HG03457 (cell line): Measurements from ENCODE around the gene SH3BP5L.
"Not testable (repeated sequence)": the region's sequence is repeated elsewhere in the genome, so short reads cannot be mapped to it uniquely, and the experiment has no call there.

Experiments
- ATAC-seq: cut with Tn5 transposase; IDR thresholded peaks from one replicate; pipeline ENCODE4 v1.9.1; 2021; ENCODE audit warnings: moderate number of reproducible peaks; ENCODE audit not compliant: unreplicated experiment

SH3BP5L gene

DNA sequence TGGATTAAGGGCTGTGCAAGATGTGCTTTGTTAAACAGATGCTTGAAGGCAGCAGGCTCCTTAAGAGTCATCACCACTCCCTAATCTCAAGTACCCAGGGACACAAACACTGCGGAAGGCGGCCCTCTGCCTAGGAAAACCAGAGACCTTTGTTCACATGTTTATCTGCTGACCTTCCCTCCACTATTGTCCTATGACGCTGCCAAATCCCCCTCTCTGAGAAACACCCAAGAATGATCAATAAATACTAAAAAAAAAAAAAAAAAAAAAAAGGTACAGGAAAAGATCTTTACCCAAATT, 5.0 kb upstream of the SH3BP5L start:
- not testable (repeated sequence) for ATAC-seq

GRCh38 chr1:248828845-248829244, 3.1 kb upstream of the SH3BP5L start:
- ATAC-seq: no peak

- peak; percentile 1 for ATAC-seq
Observed at GRCh38 chr1:248825573-248825908, 174 bp downstream of the SH3BP5L start.

- no peak for ATAC-seq
Observed at GRCh38 chr1:248825136-248825535, 579 bp downstream of the SH3BP5L start.

GRCh38 chr1:248824701-248825100, 1.0 kb downstream of the SH3BP5L start:
- no peak for ATAC-seq

- no peak for ATAC-seq
Observed at GRCh38 chr1:248824301-248824700, 1.4 kb downstream of the SH3BP5L start.

DNA sequence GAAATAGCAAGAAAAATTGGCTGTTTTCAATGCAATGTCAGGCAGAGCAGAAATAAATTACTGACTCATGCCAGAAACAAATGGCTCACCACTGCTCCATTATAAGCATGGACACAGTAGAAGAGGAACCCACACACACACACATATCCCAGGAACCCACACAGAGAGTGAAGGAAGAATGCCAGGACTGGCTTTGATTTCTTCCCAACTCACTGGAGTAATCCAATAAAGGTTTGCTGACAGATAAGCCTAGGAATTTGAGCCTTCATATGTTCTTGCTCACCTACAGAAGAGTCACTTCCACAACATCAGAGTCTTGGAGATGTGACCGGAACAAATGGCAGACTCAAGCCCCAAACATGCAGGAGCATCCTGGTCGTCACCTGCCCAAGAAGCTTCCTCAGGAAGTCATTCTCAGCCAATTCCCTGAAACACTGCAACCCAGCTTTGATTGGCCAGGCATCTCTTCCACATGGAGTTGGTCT, 2.2 kb downstream of the SH3BP5L start:
- no peak for ATAC-seq

DNA sequence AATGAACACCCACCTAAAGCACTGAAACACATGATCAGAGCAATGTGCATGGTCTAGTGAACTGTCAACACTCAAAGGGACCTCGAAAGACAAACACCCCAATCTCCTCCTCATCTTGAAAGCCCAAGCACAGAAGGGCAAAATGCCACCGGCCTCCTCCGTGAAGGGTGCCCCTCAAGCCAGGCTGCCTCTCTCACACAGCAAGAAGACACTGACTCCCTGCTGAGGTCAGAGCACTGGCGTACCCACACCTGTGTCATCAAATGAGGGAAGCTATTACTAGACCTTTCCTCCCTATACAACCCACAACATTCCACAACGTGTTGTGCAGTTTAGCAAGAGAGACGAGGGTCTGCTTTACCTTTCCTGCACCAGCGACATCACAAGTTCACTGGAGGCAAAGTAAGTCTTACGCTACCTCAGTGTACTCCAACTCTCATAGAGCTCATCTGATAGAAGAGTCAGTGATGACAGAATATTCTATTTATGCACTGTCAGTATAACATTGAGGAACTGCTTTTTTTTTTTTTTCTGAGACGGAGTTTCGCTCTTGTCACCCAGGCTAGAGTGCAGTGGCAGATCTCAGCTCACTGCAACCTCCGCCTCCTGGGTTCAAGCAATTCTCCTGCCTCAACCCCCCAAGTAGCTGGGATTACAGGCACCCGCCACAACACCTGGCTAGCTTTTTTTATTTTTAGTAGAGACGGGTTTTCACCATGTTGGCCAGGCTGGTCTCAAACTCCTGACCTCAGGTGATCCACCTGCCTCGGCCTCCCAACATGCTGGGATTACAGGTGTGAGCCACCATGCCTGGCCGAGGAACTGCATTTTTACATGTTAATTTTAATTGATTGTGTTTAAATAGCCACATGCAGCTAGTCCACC, 3.3 kb downstream of the SH3BP5L start:
- no peak for ATAC-seq

- ATAC-seq: no peak
Observed at GRCh38 chr1:248821641-248822040, 4.1 kb downstream of the SH3BP5L start.

GRCh38 chr1:248821101-248821500, 4.6 kb downstream of the SH3BP5L start:
- ATAC-seq: no peak

GRCh38 chr1:248820041-248820585, 5.6 kb downstream of the SH3BP5L start:
- no peak for ATAC-seq

DNA sequence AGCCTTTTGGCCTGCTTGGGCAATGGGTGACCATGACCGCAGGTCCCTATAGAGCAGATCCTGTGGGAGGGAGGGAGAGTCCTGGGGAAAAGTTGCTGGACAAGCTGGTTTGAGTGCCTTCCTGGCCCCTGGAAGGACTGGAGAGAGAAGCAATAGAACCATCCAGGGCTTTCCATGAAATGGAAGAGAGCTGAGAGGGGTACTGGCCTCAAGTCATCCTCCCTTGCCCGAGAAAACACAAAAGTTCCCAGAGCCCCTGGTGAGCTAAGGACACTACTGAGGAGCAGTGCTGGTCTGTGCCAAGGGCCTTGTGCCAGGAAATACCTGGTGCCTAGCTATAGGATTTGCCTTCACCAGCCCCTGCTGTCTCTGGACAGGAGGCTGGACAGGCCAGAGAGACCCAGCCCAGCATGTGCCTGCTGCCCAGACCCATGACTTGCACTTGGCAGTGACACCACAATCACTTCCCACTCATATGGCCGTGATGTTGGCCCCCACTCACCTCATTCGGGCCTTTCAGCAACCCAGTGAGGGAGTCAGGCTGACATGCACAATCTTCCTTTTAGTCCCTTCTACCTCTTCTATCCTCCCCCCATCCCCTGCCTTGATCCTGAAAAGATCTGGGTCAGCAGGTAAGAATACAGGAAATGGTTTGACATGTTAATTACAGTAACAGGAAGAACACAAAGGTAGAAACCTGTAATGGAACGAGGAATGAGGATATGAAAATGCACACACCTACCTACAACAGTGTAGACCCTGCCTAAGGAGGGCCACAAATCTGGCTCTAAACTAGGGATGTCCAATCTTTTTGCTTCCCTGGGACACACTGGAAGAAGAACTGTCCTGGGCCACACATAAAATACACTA, 7.0 kb downstream of the SH3BP5L start:
- no peak for ATAC-seq

- no peak for ATAC-seq
Observed at GRCh38 chr1:248817065-248817464, 8.7 kb downstream of the SH3BP5L start.

DNA sequence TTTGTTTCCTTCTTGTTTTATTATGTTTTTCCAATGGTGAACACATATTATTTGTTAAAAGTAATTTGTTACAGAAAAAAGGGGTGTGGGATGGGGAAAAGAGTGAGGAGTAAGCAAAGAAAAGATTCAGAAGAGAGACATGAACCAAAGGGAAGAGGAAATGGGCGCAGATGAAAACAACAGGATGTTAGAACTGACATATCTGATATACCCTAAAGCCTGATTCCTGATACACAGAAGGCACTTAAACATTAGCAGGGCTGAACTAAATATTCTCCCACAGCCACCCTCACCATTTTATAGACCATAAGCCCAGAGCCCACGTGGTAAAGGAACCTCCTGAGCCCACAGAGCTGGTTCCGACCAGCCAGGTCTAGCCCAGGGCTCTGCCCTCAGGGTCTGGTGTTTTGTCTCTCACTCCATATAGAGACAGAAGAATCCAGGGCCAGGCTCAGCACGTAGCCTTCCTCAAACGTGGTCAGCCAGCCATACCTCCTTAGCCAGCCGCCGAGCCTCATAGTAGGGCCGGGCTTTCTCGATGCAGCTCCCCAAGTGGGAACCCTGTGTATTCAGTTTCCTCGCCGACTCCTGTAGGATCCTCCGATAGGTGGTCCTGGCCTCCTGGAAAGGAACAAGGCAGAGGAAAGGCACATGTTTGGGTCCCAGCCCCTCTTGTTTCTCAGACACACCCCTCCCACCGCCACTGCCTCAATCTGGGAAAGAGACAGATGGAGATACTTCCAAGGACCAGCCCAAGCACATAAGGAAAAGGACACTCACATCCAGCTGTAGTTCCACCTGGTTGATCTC, 9.5 kb downstream of the SH3BP5L start:
- no peak for ATAC-seq

GRCh38 chr1:248815407-248816034, 10.2 kb downstream of the SH3BP5L start:
- ATAC-seq: no peak

GRCh38 chr1:248814351-248814750, 11.4 kb downstream of the SH3BP5L start:
- ATAC-seq: no peak

- no peak for ATAC-seq
Observed at GRCh38 chr1:248813546-248813945, 12.2 kb downstream of the SH3BP5L start.

DNA sequence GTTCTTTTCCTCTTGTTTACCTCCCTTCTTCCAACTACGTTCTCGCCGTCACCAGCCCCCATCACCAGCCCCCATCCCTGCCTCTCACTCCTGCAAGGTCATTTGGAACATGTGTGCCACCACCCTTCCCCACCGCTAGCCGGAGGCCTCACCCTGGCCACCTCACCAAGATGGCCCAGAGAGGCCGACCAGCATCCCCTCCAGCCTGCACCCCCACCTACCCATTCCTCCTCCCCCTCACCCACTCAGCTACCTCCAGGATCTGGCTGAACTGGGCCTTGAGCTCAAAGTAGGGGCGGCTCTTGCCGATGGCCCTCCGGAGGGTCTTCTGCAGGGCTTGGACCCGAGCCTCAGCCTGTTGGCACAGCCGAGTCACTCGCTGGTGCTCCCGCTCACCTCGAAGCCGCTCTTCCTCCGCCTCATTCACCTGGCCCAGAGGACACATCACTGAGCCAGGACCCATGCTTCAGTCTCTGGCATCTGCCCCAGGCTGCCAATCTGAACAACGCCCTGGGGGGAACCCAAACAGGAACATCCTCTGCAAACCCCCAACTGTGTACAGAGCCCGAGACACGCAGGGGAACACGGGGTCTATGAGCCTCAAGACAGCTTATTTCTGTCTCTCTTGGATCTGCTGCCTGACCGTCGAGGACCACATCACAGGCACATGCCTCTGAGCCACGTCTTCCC, 12.8 kb downstream of the SH3BP5L start:
- no peak for ATAC-seq

DNA sequence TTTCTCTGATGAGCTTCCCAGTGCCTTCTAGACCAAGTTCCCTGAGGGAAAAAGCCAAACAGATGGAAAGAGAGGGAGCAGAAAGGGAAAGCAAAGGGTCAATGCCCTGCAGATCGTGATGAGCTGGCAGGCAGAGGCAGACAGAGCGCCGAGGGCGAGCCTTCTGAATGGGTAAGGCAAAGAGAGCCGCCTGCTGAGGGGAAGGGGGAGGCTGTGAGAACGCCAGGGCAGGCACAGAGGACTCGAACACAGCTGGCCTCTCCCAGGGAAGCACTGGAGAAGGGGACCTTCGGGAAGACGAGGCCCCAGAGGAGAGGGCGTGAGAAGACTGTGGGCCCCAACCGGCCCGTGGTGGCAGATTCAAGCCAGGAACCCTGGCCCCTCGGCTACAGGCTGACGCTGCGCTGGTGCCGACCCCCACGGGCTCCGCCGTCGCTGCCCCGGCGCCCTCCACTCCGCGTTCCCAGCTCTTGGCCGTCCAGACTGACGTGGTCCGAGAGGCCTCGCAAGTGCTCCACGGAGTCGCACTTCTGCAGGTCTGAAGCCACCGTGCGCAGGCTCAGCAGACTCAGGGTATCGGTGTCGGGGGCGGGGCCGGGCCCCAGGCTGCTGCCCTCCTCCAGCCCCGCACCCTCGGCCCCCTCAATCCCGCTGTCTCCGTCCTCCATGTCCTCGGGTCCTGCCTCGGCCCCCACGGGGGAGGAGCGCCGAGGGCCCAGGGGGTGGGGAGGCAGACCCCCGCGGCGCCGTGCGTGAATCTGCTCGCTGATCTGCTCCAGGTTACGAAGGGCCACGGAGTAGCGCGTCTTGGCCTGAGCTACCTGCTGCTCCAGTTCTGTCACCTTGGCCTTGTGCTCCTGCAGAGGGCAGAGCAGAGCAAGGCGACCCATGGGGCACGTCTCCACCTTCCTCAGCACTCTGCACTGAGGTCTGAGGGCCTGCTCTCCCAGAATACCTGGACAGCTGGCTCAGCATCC, 13.9 kb downstream of the SH3BP5L start:
- no peak for ATAC-seq
